SKM-1 (cell line): ENCODE results near the gene TRAPPC2.
A peak's percentile ranks its signal among the peaks of the same experiment; 100 is the strongest.
"Not testable (repeated sequence)": the region's sequence is repeated elsewhere in the genome, so short reads cannot be mapped to it uniquely, and the experiment has no call there.

Source experiments
- DNase-seq: peaks from one replicate; lab custom pipeline; 2025; ENCODE audit not compliant: unreplicated experiment; lab: John Stamatoyannopoulos, UW

TRAPPC2 gene

DNA sequence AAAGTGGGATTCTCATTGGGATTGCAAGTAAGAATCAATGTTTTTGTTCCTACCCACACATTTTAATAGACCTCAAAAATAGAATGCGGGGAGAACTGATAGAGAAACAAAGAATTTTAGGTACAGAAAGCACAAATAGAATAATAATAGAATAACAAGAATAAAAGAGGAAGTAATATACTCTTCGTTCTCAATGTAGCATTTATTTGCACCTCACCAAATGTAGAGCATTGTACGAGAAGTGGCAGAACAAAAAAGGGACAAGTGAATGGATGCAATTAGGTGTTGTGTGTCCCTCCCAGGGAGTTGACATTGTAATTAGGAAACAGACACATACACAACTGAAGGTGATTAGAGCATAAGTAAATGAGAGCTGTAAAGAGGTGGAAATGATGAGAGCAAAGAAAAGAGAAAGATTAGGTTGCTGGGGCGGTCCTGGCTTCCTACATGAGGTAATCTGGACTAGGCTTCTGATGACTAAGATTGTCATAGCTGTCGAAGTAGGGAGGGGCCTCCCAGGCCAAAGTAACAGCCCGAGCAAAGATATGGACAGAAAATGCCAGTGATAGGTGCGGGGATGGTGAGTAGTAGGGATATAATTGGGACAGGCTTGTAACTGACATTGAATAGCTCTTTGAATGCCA is 35.1 kb downstream of the TRAPPC2 start:
- no peak for DNase-seq

DNA sequence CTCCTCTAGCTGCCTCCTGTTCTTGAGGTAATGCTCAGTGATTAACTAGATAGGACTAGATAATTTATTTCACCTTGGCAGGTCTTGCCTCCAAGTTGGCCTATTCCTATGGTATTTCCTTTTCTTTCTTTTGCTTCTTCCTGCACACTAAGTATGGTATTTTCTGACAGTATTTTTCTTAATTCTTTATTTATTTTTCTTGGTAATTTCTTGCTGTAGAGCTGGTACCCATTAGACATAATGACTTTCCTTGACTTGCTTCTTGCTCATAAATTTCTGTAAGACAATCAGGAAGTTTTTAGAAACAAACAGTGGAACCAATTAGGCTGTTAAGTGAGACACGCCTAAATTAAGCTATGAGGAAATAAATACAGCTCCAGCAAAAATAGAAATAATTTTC is 36.0 kb downstream of the TRAPPC2 start:
- DNase-seq: no peak

DNA sequence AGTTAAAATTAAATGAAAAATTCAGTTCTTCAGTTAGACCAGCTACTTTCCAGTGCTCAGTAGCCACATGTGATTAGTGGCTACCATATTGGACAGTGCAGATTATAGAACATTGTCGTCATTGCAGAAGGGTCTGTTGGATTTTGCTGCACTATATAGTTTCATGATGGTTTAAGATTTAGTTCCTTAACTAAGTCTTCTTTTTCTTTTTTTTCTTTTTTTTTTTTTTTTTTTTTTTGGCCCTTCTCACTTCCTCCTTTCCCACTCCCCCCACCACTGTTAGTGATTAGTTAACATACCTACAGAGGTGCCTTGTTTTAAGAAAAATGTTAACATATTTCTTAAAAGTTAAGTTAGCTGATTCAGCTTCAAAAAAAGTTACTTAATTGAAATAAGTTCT is 36.4 kb downstream of the TRAPPC2 start:
- DNase-seq: no peak

DNA sequence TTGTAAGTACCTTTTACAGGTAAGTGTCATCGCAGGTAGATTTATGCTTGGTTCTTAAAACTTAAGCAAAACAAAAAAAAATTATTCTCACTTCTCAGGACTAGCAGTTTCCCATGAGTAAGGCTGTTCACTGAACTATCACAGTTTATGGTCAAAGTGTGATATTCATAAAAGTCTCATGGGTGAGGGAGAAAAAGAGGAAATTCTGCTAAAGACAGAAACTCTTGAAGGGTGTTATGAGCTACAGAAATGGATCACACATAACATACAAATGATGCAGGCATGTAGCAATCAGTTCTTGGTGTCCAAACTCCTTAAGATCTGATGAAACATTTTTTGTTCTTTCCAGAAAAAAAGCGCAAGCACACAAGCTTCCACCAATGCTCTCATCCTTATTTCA is 37.0 kb downstream of the TRAPPC2 start:
- DNase-seq: no peak

DNA sequence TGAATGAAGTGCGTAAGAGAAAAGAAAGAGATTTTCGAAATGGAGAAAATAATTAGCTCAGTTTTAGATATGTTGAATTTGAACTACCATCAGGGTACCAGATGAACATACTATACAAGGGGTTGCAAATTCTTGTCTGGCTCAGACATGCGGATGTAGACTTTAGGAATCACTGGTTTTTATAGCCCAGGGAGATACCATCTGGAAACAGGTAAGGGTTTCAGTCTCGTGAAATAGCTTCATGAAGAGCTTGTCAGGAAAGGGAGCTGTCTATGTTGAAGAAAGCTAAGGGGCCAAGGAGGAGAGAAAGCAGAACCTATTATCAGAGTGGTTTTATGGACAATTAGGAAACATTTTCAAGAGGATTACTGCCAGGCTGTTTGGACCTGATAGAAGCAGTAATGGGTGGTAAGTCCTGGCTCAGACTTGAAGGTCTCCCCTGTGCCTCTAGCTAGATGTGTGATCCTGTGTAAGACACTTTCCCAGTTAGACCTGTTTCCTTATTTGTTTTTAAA is 38.8 kb downstream of the TRAPPC2 start:
- DNase-seq: no peak

DNA sequence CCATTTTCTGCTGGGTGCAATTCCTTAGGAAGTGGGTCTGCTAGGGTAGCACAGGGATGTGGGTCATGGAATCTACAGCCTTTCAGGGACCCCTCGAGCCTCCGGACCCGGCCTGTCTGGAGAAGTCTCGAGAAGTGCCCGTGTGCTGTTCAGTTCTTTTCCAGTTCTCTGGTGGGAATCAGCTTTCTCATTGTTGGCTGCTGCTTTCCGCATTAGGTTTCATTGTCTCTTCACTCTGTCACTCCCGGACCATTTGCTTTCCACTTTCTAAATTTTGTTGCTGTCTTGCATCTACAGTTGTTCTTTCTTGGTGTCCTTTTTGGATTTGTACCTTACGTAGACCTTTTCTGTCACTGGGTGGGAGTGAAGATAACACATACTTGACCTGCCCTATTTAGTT is 39.4 kb downstream of the TRAPPC2 start:
- no peak for DNase-seq

DNA sequence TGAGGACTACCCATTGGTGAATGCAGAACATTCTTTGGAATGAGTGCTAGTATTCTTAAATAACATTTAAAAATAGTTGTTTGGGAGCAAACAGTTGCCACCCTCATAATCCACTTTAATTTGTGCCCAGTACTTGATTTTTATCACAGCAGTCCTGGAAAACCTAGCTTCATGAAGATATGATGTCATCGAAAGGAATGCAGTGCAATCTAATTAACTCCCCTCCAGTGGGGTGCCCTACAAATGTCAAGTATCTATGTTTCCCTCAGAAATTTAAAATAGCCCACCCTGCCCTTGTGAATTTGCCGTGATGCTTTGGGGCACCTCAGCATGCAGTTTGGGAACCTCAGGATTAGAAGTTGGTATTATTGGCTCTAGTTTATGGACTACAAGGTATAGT is 40.1 kb downstream of the TRAPPC2 start:
- DNase-seq: no peak

DNA sequence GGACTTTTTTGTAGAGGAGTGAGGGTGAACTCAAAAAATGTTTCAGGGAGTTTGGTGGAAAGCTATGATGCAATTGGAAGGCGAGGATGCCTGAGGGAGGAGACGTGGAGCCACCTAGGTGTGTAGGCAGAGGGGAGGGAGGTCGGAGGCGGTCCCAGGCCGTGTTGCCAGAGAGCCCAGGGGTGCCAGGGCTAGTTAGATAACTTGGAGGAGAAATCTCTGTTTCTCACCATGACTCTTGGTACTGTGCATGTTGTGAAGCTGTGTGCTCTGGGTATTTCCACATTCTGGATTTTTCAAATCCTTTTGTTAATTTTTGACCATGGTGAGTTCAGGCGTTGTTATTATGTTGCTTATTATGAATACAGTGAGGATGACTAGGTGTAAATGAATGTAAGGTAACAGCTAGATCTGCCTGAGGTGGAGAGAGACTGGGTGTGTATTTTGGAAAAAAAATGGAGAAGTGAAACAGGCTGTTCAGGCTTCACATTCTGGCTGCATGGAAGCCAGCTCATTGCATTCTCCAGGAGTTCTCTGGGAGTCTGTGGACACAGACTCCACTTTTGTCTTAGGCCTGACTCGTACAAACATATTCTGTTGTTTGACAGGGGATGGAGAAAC is 41.0 kb downstream of the TRAPPC2 start:
- DNase-seq: no peak

DNA sequence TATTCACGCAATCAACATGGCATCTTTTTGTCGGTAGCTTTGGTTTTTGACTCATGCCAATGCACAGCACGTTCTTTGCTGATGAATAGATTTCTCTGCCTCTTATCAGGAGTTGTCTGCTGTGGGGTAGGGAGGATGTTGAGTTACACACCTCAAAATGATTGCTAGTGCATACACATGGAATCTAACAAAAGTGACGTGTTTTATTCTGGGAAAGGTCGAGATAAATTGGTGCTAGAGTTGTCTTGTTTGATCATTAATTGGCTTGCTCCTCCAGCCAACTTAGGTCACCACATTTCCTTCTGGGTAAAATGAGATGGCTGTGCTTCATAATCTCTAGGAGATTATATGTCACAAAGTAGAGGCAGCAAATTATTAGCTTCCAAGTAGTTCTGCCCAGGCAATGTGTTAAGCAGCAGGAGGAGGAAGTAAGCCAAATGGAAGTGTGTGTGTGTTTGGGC is 41.6 kb downstream of the TRAPPC2 start:
- DNase-seq: no peak

DNA sequence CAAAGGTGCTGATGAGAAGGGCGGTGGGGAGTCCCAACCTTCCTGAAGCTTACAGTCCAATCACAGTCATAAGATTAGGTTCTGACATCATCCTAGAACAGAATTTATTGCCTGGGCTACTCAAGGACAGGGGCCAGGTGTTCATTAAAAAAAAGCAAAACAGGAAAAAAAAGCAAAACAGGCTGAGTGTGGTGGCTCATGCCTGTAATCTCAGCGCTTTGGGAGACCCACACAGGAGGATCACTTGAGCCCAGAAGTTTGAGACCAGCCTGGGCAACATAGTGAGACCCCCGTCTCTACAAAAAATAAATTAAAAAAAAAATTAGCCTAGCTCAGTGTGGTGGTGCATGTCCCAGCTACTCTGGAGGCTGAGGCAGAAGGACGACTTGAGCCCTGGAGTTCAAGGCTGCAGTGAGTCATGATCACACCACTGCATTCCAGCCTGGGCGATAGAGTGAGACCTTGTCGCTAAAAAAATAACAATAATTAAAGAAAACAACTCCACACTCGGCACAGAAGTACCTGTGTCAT is 42.5 kb downstream of the TRAPPC2 start:
- no peak for DNase-seq

DNA sequence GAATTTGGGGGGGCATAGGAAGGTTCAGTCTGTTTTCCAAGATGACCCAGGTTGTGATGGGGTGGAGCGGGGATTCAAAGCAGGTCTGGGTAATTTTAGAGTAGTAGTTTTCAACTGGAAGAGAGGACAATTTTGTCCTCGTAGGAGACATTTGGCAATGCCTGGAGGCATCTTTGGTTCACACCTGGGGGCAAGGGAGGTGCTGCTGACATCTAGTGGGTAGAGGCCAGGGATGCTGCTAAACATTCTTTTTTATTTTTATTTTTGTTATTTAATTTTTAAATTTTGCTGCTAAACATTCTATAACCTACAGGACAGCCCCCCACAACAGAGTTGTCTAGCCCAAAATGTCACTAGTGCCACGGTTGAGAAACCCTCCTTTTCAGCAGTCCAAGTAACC is 43.6 kb downstream of the TRAPPC2 start:
- no peak for DNase-seq

DNA sequence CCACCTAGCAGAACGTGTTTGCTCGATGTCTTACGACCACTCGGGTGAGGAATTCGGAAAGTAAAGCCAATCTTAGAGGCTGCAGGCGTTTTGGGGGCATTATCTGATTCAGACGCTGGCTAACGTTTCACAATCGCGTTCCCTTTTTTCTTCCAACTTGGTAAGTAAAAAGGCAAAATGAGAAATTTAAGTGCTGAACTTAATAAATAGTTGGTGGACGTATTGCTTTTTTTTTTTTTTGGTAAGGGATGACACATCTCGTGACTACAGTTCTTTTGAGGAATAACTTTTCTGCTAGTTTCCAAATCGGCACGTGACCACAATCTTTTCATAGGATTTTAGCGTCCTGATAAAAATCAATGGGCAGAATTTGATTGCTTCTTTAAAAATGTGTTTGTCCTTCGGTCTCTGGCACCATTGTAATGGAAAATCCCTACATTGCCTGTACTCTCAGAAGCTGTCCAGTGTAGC is 44.6 kb downstream of the TRAPPC2 start:
- no peak for DNase-seq

DNA sequence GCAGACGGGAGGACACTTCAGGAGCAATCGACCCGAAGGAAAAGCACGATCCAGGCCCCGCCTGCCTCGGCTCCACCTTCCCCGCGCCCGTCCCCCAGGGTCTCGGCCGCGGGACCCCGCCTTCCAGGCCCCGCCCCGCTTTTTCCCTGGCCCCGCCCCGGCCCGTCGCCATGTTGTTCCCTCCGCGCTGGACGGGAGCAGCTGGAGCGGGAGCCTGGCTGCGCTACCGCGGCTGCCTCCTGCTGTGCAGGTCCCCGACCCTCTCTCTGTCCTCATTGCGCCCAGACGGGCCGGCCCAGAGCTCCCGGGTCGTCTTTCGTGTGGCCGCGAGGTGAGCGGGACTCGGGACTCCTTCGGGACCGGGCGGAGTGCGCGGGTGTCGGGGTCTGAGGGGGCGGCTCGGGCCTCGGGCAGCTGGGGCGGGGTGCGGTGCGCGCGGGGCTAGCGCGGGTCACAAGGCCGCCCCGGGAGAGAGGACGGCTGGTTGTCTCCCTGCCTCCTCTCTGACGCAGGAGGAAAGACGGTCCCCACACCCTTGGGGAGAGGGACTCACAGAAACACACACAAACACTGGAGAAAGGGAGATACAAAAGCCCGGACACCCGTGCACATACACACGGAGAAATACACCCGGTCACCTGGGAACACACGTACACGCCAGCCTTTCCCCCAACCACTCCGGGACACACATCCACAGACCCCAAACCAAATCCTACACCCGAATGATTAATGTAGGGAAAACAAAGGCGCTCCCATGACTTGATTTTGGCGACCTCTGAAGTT is 45.3 kb downstream of the TRAPPC2 start, which contains the start of gene RAB9A:
Gene RAB9A (plus strand): TSS at position 171 of the 783 bp plus-strand sequence. CDS start 19,619 bp downstream, outside the sequence.
- DNase-seq: peak; percentile 7

DNA sequence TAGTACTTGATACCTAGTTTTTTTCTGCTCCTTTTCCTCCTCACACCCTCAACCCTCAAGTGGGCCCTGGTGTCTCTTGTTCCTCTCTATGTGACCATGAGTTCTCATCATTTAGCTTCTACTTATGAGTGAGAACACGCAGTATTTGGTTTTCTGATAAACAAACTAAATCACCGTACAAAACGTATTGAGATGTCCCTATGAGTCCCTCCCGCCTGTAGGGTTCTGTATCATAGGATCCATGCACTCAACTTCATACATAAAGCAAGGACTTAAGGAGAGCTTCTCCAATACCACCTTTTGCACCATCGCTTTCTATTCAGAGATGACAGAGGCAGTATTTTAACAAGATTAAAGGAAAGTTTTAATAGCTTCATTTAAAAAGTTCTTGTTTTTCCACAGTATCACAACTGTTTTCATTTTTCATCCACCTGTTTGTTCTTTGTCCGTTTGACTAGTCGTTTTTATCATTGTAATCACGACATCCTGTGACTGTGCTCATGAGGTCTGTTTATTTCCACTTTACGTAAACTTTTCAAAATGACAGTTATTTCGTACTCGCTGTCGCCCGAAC is 45.9 kb downstream of the TRAPPC2 start:
- no peak for DNase-seq

DNA sequence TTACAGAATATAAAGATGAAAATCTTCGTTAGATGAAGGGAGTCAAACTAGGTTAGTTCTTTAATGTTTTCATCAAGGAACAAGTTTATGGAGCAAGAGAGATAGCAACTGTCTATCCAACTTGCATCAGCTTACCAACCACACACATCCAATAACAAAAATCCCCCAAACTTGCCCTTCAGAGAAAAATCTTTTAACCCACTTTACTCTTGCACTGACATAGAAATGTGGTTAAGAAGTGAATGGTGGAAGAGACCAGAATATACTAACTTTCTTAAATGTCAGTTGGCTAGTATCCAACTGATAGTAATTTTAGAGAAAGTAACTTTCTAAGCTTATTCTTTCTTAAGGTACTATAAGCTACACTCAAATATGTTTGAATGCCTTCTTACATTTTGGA is 47.2 kb downstream of the TRAPPC2 start:
- DNase-seq: no peak

DNA sequence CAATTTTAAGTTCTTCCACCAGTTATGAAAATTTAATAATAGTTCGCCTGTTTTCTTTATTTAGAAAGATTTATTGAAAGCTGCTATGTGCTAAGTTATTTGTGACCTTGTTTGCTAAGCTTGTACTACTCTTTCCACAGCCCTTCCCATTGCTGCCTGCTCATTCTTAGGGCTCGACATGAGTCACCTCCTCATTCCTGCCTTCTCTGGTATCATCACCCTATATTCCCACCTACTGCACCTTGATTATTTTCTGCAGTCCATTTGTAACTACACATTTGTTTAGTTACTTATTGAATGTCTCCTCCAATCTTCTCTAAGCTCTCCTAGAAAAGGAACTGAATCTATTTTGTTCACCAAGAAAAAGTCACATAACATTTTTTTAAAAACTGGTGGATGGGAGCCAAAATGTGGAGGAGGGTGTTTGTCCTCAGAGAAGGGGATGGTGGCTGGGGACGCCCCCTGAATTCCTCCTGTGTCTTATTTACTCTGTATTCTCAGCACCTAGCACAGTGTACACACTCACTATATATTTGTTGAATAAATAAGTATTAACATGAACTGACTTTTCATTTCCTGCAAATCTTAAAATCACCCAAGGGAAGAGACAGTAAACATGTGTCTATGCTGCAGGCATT is 49.2 kb downstream of the TRAPPC2 start:
- no peak for DNase-seq

DNA sequence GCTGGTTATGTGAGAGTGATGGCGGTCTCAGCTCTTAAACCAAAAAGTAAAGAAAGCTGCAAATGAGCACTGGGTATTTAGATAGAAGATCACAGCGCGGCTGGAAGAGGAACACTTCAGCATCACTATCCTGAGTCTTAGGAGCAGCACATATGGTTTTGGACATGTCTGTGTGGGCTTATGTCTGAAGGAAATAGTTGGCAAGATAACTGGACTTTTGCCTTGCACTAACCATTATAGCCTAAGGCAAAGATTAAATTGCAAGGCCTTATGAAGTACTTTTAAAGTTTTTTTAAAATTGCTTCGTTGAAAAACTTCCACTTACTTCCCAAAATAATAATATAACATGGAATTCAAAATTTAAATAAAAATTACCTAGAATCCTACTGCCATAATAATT is 50.1 kb downstream of the TRAPPC2 start:
- no peak for DNase-seq

DNA sequence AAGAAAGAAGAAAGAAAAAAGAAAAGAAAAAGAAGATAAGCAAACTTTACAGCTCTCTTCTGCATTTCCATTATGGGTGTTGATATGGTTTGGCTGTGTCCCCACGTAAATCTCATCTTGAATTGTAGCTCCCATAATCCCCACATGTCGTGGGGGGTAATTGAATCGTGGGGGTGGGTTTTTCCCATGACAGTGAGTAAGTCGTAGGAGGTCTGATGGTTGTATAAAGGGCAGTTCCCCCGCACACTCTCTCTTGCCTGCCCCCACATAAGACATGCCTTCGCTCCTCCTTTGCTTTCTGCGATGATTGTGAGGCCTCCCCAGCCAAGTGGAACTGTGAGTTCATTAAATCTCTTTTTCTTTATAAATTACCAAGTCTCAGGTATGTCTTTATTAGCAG is 52.8 kb downstream of the TRAPPC2 start:
- DNase-seq: no peak

DNA sequence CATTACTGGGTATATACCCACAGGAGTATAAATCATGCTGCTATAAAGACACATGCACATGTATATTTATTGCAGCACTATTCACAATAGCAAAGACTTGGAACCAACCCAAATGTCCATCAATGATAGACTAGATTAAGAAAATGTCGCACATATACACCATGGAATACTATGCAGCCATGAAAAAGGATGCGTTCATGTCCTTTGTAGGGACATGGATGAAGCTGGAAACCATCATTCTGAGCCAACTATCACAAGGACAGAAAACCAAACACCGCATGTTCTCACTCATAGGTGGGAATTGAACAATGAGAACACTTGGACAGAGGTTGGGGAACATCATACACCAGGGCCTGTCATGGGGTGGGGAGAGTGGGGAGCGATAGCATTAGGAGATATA is 54.7 kb downstream of the TRAPPC2 start:
- not testable (repeated sequence) for DNase-seq

DNA sequence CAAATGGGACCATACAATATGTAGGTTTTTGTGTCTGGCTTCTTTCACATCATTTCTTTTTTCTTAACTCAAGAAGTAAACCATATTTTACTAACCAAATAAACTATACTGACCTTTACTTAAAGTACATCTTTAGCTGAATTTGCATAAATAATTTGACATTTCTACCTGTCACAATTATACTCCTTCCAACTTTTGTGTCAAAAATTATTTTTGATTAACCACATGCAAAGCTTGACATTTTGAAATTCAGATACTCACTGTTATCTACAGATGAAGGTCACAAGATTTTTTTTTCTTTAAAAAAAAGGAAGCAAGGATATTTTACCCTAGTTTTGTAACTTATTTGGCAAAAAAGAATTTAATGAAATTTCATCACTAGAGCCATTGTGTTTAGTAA is 57.5 kb downstream of the TRAPPC2 start:
- no peak for DNase-seq

DNA sequence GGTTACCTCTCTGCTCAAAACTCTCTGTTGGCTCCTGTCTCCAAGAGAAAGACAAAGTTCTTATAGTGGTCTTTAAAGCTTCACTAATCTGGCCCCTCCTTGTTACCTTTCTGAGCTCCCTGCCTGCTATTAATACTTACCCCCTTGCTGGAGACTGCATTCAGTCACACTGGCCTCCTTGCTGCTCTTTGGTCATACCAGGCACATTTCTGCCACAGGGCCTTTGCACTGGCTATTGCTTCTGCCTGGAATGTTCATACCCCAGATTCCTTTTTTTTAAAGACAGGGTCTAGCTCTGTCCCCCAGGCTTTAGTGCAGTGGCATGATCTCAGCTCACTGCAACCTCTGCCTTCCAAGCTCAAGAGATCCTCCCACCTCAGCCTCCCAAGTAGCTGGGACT is 61.4 kb downstream of the TRAPPC2 start:
- no peak for DNase-seq
